Measurements from ENCODE around the gene ZNF33B.
"Not testable (repeated sequence)": the region's sequence is repeated elsewhere in the genome, so short reads cannot be mapped to it uniquely, and the experiment has no call there.

The ZNF33B gene

DNA sequence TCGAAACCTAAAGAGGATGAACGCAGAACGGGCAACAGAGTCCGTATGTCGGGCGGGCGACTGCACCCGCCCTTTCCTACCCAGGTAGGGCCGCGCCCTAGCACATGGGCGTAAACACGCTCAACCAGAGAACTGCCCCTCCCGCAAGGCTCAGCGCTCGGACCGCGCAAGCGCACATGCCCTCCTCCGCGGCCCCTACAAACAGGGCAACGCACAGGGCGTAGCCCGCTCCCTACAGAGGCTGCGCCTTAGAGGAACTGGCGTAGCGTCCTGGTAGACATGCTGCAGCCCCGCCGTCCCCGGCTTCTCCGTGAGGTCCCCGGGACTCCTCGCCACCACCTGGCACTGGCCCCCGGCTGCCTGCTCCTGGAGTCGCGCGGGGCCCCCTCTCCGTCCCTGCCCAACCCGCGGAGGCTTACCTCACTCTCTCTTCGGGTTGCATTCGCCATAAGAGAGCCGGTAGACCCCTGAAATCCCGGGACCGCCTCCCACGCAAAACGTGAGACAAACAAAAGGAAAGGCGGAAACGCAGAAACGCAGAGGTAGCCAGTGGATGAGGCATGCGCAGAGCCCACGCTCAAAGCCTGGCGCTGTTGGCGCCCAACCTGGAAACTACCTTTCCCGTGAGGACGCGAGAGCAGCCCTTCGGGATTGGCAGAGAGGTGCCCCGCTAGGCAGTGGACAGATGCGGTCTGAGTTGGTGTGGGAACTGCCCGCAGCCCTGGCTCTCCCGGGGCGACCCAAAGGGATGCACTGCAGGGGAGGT, at the start of gene ZNF33B:
Gene ZNF33B, minus strand, starts transcription at position 516 of the 766 bp plus-strand sequence. CDS start 1,642 bp downstream, outside the sequence.
- Histone ChIP-seq H3K4me1 (ENCODE audit: insufficient read depth, low read length) (peaks cover 5% of the 10 kb centered on the region; the same call in 1 of the 2 replicates), H3K27ac (ENCODE audit: low read length) (peak within 1 kb of the TSS; percentile 20), H3K4me3 (ENCODE audit: low read length) (peak within 1 kb of the TSS; percentile 96), H3K9ac (ENCODE audit: low read depth, low read length) (peak within 1 kb of the TSS; percentile 86), H3K9me3 (ENCODE audit: insufficient read depth, low read depth, low read length) (no peaks in the 10 kb centered on the region), H3K27me3 (ENCODE audit: insufficient read depth, low read length) (no peaks in the 10 kb centered on the region), H3K36me3 (ENCODE audit: insufficient read depth, low read depth, low read length) (peaks cover 9% of the 10 kb centered on the region; the same call in 1 of the 2 replicates)

DNA sequence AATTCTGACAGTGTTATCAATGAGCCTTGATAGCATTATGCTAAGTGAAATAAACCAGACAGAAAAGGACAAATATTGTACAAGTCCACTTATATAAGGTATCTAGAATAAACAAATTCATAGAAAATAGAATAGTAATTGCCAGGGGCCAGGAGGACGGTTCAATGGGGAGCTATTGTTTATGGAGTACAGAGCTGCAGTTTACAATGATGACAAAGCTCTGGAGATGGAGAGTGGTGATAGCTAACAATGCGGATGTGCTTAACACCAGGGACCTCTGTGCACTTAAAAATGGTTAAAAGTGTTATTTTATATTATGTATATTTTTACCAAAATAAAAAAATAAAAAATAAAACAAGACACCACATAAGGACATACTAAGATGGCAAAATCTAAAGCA, 46.1 kb upstream of the ZNF33B start:
- H3K9me3 ChIP-seq (ENCODE audit: insufficient read depth, low read depth, low read length) = peaks cover 59% of the 10 kb centered on the region
- no peak overlapping the region for H3K9ac ChIP-seq (ENCODE audit: low read depth, low read length)
- H3K27ac ChIP-seq (ENCODE audit: low read length) = no peak overlapping the region
- H3K27me3 ChIP-seq (ENCODE audit: insufficient read depth, low read length) = no peaks in the 10 kb centered on the region
- H3K36me3 ChIP-seq (ENCODE audit: insufficient read depth, low read depth, low read length) = no peaks in the 10 kb centered on the region
- H3K4me1 ChIP-seq (ENCODE audit: insufficient read depth, low read length) = no peaks in the 10 kb centered on the region
- no peak overlapping the region for H3K4me3 ChIP-seq (ENCODE audit: low read length)

DNA sequence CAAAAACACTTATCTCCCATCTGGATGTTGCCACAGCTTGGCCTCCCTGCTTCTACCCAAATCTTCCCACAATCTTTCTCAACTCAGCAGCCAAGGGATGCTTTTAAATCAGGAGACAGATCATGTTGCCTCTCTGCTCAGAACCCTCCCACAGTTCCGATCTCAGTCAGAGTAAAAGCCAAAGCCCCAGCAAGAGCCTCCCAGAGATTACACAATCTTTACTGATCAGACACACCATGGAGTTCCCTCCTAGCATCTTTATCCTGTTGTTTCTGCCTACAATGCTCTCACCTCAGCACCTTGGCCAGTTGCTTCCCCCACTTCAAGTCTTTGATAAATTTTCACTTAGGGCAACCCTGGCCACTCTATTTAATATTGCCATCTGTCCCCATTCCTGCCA, 41.9 kb upstream of the ZNF33B start:
- no peak overlapping the region for H3K9ac ChIP-seq (ENCODE audit: low read depth, low read length)
- no peaks in the 10 kb centered on the region for H3K36me3 ChIP-seq (ENCODE audit: insufficient read depth, low read depth, low read length)
- no peak overlapping the region for H3K27ac ChIP-seq (ENCODE audit: low read length)
- H3K4me1 ChIP-seq (ENCODE audit: insufficient read depth, low read length) = no peaks in the 10 kb centered on the region
- H3K4me3 ChIP-seq (ENCODE audit: low read length) = no peak overlapping the region
- H3K9me3 ChIP-seq (ENCODE audit: insufficient read depth, low read depth, low read length) = peaks cover 71% of the 10 kb centered on the region
- no peaks in the 10 kb centered on the region for H3K27me3 ChIP-seq (ENCODE audit: insufficient read depth, low read length)

DNA sequence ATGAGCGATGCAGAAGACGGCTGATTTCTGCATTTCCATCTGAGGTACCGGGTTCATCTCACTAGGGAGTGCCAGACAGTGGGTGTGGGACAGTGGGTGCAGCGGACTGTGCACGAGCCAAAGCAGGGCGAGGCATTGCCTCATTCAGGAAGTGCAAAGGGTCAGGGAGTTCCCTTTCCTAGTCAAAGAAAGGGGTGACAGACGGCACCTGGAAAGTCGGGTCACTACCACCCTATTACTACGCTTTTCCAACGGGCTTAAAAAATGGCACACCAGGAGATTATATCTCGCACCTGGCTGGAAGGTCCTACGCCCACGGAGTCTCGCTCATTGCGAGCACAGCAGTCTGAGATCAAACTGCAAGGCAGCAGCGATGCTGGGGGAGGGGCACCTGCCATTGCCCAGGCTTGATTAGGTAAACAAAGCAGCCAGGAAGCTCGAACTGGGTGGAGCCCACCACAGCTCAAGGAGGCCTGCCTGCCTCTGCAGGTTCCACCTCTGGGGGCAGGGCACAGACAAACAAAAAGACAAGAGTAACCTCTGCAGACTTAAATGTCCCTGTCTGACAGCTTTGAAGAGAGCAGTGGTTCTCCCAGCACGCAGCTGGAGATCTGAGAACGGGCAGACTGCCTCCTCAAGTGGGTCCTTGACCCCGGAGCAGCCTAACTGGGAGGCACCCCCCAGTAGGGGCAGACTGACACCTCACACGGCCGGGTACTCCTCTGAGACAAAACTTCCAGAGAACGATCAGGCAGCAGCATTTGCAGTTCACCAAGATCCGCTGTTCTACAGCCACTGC, 27.0 kb upstream of the ZNF33B start:
- not testable (repeated sequence) for H3K27ac ChIP-seq (ENCODE audit: low read length); H3K4me1 ChIP-seq (ENCODE audit: insufficient read depth, low read length); H3K4me3 ChIP-seq (ENCODE audit: low read length); H3K9ac ChIP-seq (ENCODE audit: low read depth, low read length); H3K27me3 ChIP-seq (ENCODE audit: insufficient read depth, low read length); H3K36me3 ChIP-seq (ENCODE audit: insufficient read depth, low read depth, low read length)
- H3K9me3 ChIP-seq (ENCODE audit: insufficient read depth, low read depth, low read length) = peaks cover 42% of the 10 kb centered on the region

DNA sequence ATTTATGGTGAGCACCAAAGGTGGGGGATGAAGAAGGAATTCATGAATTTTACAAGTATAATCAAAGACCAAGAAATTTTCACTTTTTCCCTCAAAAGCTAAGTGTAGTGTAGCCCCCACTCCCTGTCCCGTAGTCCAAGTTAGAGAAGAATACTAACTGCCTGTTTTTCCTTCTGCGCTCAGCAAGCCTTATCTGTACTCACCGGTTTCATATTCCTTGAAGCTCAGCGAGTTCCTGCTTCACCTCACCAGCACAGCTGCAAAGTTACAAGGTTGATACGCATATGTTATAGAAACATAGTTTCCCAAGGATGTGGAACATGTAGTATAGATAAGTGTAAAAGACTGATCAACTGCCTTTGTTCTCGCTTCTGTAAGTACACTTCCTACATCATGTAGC, 16.0 kb upstream of the ZNF33B start:
- no peaks in the 10 kb centered on the region for H3K27me3 ChIP-seq (ENCODE audit: insufficient read depth, low read length)
- H3K27ac ChIP-seq (ENCODE audit: low read length) = no peak overlapping the region
- H3K4me1 ChIP-seq (ENCODE audit: insufficient read depth, low read length) = no peaks in the 10 kb centered on the region
- H3K9me3 ChIP-seq (ENCODE audit: insufficient read depth, low read depth, low read length) = peaks cover 74% of the 10 kb centered on the region
- H3K9ac ChIP-seq (ENCODE audit: low read depth, low read length) = no peak overlapping the region
- H3K36me3 ChIP-seq (ENCODE audit: insufficient read depth, low read depth, low read length) = no peaks in the 10 kb centered on the region
- H3K4me3 ChIP-seq (ENCODE audit: low read length) = no peak overlapping the region

DNA sequence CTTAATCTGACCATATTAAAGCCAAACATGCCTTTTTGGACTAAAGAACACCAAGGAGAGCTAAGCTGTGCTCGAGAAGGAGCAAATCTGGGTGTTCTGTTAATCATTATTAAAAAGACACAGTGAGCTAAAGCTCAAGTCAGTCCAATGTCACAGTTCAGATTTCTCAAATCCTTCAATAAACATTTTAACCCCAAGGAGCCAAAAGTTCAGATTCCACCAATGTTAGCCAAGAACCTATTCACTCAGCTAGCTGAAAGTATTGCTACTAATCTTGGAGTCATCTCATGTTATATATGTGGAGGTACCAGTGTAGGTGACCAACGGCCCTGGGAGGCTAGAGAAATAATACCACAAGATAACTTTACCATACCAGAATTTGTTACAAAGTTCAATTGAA, 14.5 kb upstream of the ZNF33B start:
- Histone ChIP-seq H3K9me3 (ENCODE audit: insufficient read depth, low read depth, low read length) (peaks cover 65% of the 10 kb centered on the region), H3K4me1 (ENCODE audit: insufficient read depth, low read length) (no peaks in the 10 kb centered on the region), H3K27ac (ENCODE audit: low read length) (no peak overlapping the region), H3K4me3 (ENCODE audit: low read length) (no peak overlapping the region), H3K27me3 (ENCODE audit: insufficient read depth, low read length) (no peaks in the 10 kb centered on the region), H3K9ac (ENCODE audit: low read depth, low read length) (no peak overlapping the region), H3K36me3 (ENCODE audit: insufficient read depth, low read depth, low read length) (no peaks in the 10 kb centered on the region)

DNA sequence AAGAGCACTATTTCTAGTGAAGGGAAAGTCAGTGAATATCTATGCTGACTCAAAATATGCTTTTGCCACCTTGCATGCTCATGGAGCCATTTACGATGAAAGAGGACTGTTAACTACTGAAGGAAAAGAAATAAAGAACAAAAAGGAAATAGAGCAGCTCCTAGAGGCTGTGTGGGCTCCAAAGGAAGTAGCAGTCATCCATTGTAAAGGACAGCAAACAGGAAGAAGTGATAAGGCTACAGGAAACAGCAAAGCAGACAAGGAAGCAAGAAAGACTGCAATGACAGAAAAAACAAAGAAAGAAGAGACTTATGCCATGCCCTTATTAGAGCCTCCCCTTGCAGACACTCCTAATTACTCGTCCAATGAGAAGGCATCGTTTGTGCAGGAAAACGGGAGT, 12.0 kb upstream of the ZNF33B start:
- no peaks in the 10 kb centered on the region for H3K27me3 ChIP-seq (ENCODE audit: insufficient read depth, low read length)
- no peaks in the 10 kb centered on the region for H3K4me1 ChIP-seq (ENCODE audit: insufficient read depth, low read length)
- no peak overlapping the region for H3K9ac ChIP-seq (ENCODE audit: low read depth, low read length)
- no peak overlapping the region for H3K4me3 ChIP-seq (ENCODE audit: low read length)
- no peaks in the 10 kb centered on the region for H3K36me3 ChIP-seq (ENCODE audit: insufficient read depth, low read depth, low read length)
- peaks cover 57% of the 10 kb centered on the region; the same call in 1 of the 2 replicates for H3K9me3 ChIP-seq (ENCODE audit: insufficient read depth, low read depth, low read length)
- H3K27ac ChIP-seq (ENCODE audit: low read length) = no peak overlapping the region

DNA sequence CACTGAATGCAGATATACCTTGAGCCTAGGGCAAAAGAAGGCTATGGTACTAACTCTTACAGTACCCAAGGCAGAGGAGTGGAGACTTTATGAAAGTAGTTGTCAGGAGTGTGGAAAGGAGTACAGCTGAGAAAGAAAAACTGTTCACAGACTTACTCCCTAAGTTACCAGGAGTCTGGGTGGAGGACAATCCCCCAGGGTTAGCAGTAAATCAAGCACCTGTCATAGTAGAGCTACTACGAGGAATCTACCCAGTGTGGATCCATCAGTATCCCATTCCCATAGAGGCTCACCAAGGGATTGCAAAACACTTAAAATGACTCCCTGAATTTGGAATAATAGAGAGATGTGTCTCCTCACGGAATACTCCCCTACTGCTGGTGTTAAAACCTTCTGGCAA, 10.1 kb upstream of the ZNF33B start:
- H3K4me3 ChIP-seq (ENCODE audit: low read length) = no peak overlapping the region
- peaks cover 48% of the 10 kb centered on the region; the same call in 1 of the 2 replicates for H3K9me3 ChIP-seq (ENCODE audit: insufficient read depth, low read depth, low read length)
- H3K36me3 ChIP-seq (ENCODE audit: insufficient read depth, low read depth, low read length) = no peaks in the 10 kb centered on the region
- H3K4me1 ChIP-seq (ENCODE audit: insufficient read depth, low read length) = no peaks in the 10 kb centered on the region
- no peak overlapping the region for H3K27ac ChIP-seq (ENCODE audit: low read length)
- no peaks in the 10 kb centered on the region for H3K27me3 ChIP-seq (ENCODE audit: insufficient read depth, low read length)
- no peak overlapping the region for H3K9ac ChIP-seq (ENCODE audit: low read depth, low read length)

DNA sequence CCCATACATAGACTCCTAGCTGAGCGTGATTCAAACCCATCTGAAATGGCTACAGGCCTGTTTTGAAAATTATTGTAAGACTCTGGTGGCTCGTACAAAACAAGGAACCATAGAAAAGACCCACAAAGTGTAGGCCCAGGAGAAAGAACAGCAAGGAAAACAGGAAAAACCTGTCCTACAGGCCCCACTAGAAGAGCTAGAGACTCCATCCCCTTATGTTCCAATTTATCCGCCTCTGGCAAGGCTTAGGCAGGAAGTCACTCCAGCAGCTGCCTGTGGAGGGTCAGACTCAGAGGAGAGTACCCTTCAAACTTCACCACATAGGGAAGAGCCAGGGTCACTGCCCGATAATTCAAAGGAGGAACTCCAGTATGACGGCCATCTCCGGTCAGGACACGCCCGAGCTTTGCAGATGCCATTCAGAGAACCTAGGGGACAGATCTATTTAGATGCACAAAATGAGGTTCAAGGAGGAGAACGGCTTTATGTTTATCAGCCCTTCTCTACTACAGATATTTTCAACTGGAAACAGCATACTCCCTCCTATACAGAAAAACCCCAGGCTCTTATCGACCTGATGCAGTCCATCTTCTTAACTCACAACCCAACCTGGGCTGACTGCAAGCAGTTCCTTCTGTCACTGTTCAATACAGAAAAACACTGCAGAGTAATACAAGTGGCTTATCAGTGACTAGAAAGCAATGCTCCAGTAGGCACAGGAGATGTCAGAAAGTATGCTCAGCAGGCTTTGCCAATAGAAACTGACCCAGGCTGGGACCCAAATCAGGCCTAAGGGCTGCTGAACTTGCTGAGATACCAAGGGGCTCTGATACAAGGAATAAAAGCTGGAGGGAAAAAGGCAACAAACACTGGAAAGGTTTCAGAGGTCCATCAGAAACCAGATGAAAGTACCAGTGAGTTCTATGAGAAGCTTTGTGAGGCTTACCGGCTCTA, 8.6 kb upstream of the ZNF33B start:
- no peak overlapping the region for H3K9ac ChIP-seq (ENCODE audit: low read depth, low read length)

DNA sequence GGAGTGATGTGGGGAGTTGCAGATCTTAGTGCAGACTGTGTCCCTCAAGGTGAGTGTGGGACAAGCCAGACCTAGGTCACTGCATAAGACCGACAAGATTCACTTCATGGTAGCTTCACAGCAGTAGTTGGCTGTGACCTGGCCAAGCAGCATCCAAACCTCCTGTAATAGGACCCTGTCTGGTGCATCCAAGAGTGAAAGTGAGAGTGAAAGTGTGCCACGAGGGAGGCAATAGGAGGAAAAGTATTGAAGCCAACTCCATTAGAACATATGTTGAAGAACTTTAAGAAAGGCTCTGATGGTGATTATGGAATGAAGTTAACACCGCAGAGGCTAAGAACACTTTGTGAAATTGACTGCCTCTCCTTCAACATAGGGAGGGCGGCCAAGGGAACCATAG, 7.8 kb upstream of the ZNF33B start:
- no peak overlapping the region for H3K9ac ChIP-seq (ENCODE audit: low read depth, low read length)
- H3K4me3 ChIP-seq (ENCODE audit: low read length) = no peak overlapping the region
- no peaks in the 10 kb centered on the region for H3K27me3 ChIP-seq (ENCODE audit: insufficient read depth, low read length)
- peaks cover 29% of the 10 kb centered on the region; the same call in 1 of the 2 replicates for H3K9me3 ChIP-seq (ENCODE audit: insufficient read depth, low read depth, low read length)
- H3K27ac ChIP-seq (ENCODE audit: low read length) = no peak overlapping the region
- no peaks in the 10 kb centered on the region for H3K4me1 ChIP-seq (ENCODE audit: insufficient read depth, low read length)
- no peaks in the 10 kb centered on the region for H3K36me3 ChIP-seq (ENCODE audit: insufficient read depth, low read depth, low read length)

More for the DNA sequence above, 8.6 kb upstream of the ZNF33B start:
- no peaks in the 10 kb centered on the region for H3K27me3 ChIP-seq (ENCODE audit: insufficient read depth, low read length)
- no peaks in the 10 kb centered on the region for H3K36me3 ChIP-seq (ENCODE audit: insufficient read depth, low read depth, low read length)
- H3K4me3 ChIP-seq (ENCODE audit: low read length) = no peak overlapping the region
- H3K27ac ChIP-seq (ENCODE audit: low read length) = no peak overlapping the region
- peaks cover 37% of the 10 kb centered on the region; the same call in 1 of the 2 replicates for H3K9me3 ChIP-seq (ENCODE audit: insufficient read depth, low read depth, low read length)
- H3K4me1 ChIP-seq (ENCODE audit: insufficient read depth, low read length) = no peaks in the 10 kb centered on the region

DNA sequence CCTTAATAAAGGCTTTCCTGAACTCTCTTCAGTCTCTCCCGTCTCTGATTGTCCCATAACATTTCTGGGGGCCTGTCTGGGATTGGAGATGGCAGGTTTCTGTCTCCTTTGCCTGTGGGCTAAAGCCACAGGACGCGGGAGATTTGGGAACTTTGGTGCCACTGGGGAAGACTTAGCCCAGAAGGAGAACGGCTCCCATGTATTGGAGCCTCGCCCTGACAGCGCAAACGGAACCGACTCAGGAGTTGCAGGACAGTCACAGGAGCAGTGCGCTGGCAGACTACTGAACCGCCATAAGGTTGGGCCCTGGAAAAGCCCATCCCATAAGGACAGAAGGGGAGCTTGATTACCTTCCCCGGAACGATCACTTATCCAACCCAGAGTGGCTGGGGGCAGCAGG, 7.1 kb upstream of the ZNF33B start:
- no peak overlapping the region for H3K9ac ChIP-seq (ENCODE audit: low read depth, low read length)
- H3K4me3 ChIP-seq (ENCODE audit: low read length) = no peak overlapping the region
- H3K27ac ChIP-seq (ENCODE audit: low read length) = no peak overlapping the region
- no peaks in the 10 kb centered on the region for H3K4me1 ChIP-seq (ENCODE audit: insufficient read depth, low read length)
- no peaks in the 10 kb centered on the region for H3K27me3 ChIP-seq (ENCODE audit: insufficient read depth, low read length)
- H3K9me3 ChIP-seq (ENCODE audit: insufficient read depth, low read depth, low read length) = peaks cover 23% of the 10 kb centered on the region; the same call in 1 of the 2 replicates
- no peaks in the 10 kb centered on the region for H3K36me3 ChIP-seq (ENCODE audit: insufficient read depth, low read depth, low read length)

All from iPS-20b (cell line).